NT2/D1 (cell line): ENCODE measurements around the gene PATJ.
"Not testable (repeated sequence)": the region's sequence is repeated elsewhere in the genome, so short reads cannot be mapped to it uniquely, and the experiment has no call there.

Experiments used
- DNase-seq: peaks from one replicate; pipeline ENCODE4 v3.0.0-alpha.2; 2011; ENCODE audit warnings: low read depth, low spot score
- H3K27me3 ChIP-seq: 2 replicates; pipeline ENCODE4 v1.6.0; 2011; ENCODE audit warnings: mild to moderate bottlenecking; ENCODE audit not compliant: insufficient read length, insufficient read depth
- H3K36me3 ChIP-seq: 2 replicates; pipeline ENCODE4 v1.6.1; 2011; ENCODE audit warnings: mild to moderate bottlenecking, low read length, mixed read lengths; ENCODE audit not compliant: insufficient read depth, insufficient read length
- H3K4me1 ChIP-seq: 2 replicates; pipeline ENCODE4 v1.5.1; 2011; ENCODE audit not compliant: insufficient read depth, insufficient read length
- H3K4me3 ChIP-seq: 2 replicates; pipeline ENCODE4 v1.5.1; 2011; ENCODE audit warnings: low read depth; ENCODE audit not compliant: insufficient read length
- H3K9ac ChIP-seq: 2 replicates; pipeline ENCODE4 v1.6.0; 2011; ENCODE audit warnings: low read depth; ENCODE audit not compliant: insufficient read length
- H3K9me3 ChIP-seq: 2 replicates; pipeline ENCODE4 v1.5.1; 2011; ENCODE audit warnings: mild to moderate bottlenecking, low read length; ENCODE audit not compliant: insufficient read depth
- SUZ12 ChIP-seq: IDR thresholded peaks from 2 replicates; pipeline ENCODE4 v1.6.1; 2011; ENCODE audit not compliant: insufficient read length, insufficient read depth; ENCODE audit errors: extremely low read depth
- YY1 ChIP-seq: IDR thresholded peaks from 2 replicates; pipeline ENCODE4 v1.6.1; 2011; ENCODE audit not compliant: insufficient read length, insufficient read depth
- ZNF274 ChIP-seq: IDR thresholded peaks from 2 replicates; pipeline ENCODE4 v1.6.1; 2011; ENCODE audit warnings: mild to moderate bottlenecking, low read depth, low read length

PATJ gene

GRCh38 chr1:61955261-61955660, 213.0 kb downstream of the PATJ start:
- Histone ChIP-seq H3K4me1 (no peaks in the 10 kb centered on the region), H3K36me3 (no peaks in the 10 kb centered on the region), H3K4me3 (no peak overlapping the region), H3K9ac (no peak overlapping the region), H3K27me3 (no peaks in the 10 kb centered on the region), H3K9me3 (no peaks in the 10 kb centered on the region)
- DNase-seq, result no peak
- no peak for TF ChIP-seq ZNF274

GRCh38 chr1:61956016-61956645, 213.9 kb downstream of the PATJ start:
- Histone ChIP-seq H3K27me3 (no peaks in the 10 kb centered on the region), H3K36me3 (no peaks in the 10 kb centered on the region), H3K9me3 (no peaks in the 10 kb centered on the region), H3K4me3 (no peak overlapping the region), H3K9ac (no peak overlapping the region), H3K4me1 (no peaks in the 10 kb centered on the region)
- no peak for DNase-seq
- TF ChIP-seq SUZ12 (no peak), ZNF274 (no peak), YY1 (no peak)

- Histone ChIP-seq H3K27me3 (no peaks in the 10 kb centered on the region), H3K9me3 (no peaks in the 10 kb centered on the region), H3K36me3 (no peaks in the 10 kb centered on the region), H3K9ac (no peak overlapping the region), H3K4me3 (no peak overlapping the region), H3K4me1 (no peaks in the 10 kb centered on the region)
- DNase-seq, result peak; percentile 38
- no peak for TF ChIP-seq ZNF274
- TF ChIP-seq YY1, result no peak
- no peak for TF ChIP-seq SUZ12
Observed at GRCh38 chr1:61956784-61957183, 214.5 kb downstream of the PATJ start.

- Histone ChIP-seq H3K9ac (no peak overlapping the region), H3K36me3 (no peaks in the 10 kb centered on the region), H3K27me3 (no peaks in the 10 kb centered on the region), H3K4me1 (no peaks in the 10 kb centered on the region), H3K9me3 (no peaks in the 10 kb centered on the region), H3K4me3 (no peak overlapping the region)
- TF ChIP-seq ZNF274 (no peak), YY1 (no peak), SUZ12 (no peak)
- DNase-seq, result no peak
Observed at GRCh38 chr1:61961009-61961408, 218.7 kb downstream of the PATJ start.

- no peaks in the 10 kb centered on the region for H3K9me3 ChIP-seq
- no peaks in the 10 kb centered on the region for H3K27me3 ChIP-seq
- no peak overlapping the region for H3K4me3 ChIP-seq
- H3K4me1 ChIP-seq, result no peaks in the 10 kb centered on the region
- no peak for DNase-seq
- no peaks in the 10 kb centered on the region for H3K36me3 ChIP-seq
- no peak overlapping the region for H3K9ac ChIP-seq
- no peak for TF ChIP-seq SUZ12
- TF ChIP-seq ZNF274, result no peak
- no peak for TF ChIP-seq YY1
Observed at GRCh38 chr1:61962631-61963030, 220.4 kb downstream of the PATJ start.

GRCh38 chr1:61966450-61967225, 224.4 kb downstream of the PATJ start:
- not testable (repeated sequence) for H3K9me3 ChIP-seq, H3K4me3 ChIP-seq, H3K4me1 ChIP-seq, H3K27me3 ChIP-seq, H3K36me3 ChIP-seq, H3K9ac ChIP-seq, DNase-seq

GRCh38 chr1:61967750-61968149, 225.5 kb downstream of the PATJ start:
- Histone ChIP-seq H3K9me3 (no peaks in the 10 kb centered on the region), H3K27me3 (no peaks in the 10 kb centered on the region), H3K4me3 (no peak overlapping the region), H3K4me1 (no peaks in the 10 kb centered on the region), H3K36me3 (no peaks in the 10 kb centered on the region), H3K9ac (no peak overlapping the region)
- no peak for DNase-seq
- TF ChIP-seq ZNF274 (no peak), SUZ12 (no peak), YY1 (no peak)

- no peaks in the 10 kb centered on the region for H3K27me3 ChIP-seq
- H3K36me3 ChIP-seq, result no peaks in the 10 kb centered on the region
- DNase-seq, result no peak
- H3K4me3 ChIP-seq, result no peak overlapping the region
- H3K9me3 ChIP-seq, result no peaks in the 10 kb centered on the region
- TF ChIP-seq SUZ12 (no peak), ZNF274 (no peak), YY1 (no peak)
- no peaks in the 10 kb centered on the region for H3K4me1 ChIP-seq
- no peak overlapping the region for H3K9ac ChIP-seq
Observed at GRCh38 chr1:61968869-61969268, 226.6 kb downstream of the PATJ start.
